Esophagus muscularis mucosa (tissue), 4 donors: Measurements from ENCODE around the gene RELB. TPM values are rescaled to one million over a fixed set of nuclear protein-coding genes. Genes with fewer than 3 reads are reported as not detected.
A peak's percentile ranks its signal among the peaks of the same experiment; 100 is the strongest.

ENCODE experiments used
- DNase-seq: peaks from one replicate; pipeline ENCODE4 v3.0.0-alpha.2; 2017; ENCODE audit errors: extremely low spot score
- H3K27ac ChIP-seq, 4 donors: fragments of 200-600 bp; sonication (generic); replicated peaks in 1 of 4; 1 replicate in 3 of 4; 2 replicates in 1 of 4; pipeline ENCODE4 v1.5.1; 2016 to 2019; ENCODE audit warnings: mild to moderate bottlenecking in 1 of 4
- H3K27me3 ChIP-seq, 4 donors: fragments of 200-600 bp; sonication (generic); one replicate each; pipeline versions ENCODE4 v1.5.1 to v1.6.0; 2016 to 2019
- H3K36me3 ChIP-seq, 4 donors: fragments of 200-600 bp; sonication (generic); one replicate each; pipeline ENCODE4 v1.5.1; 2016 to 2019
- H3K4me1 ChIP-seq, 4 donors: fragments of 200-600 bp; sonication (generic); one replicate each; pipeline ENCODE4 v1.5.1; 2016 to 2019
- H3K4me3 ChIP-seq, 4 donors: fragments of 200-600 bp; sonication (generic); 1 replicate in 2 of 4; 2 replicates in 2 of 4; pipeline ENCODE4 v1.5.1; 2016 to 2019; ENCODE audit warnings: mild to moderate bottlenecking in 4 of 4, moderate library complexity in 1 of 4
- H3K9me3 ChIP-seq, 4 donors: fragments of 200-600 bp; sonication (generic); 1 replicate in 3 of 4; 2 replicates in 1 of 4; pipeline ENCODE4 v1.5.1; 2016 to 2019
- EP300 ChIP-seq: sonication (generic); formaldehyde crosslinking; IDR thresholded peaks from one replicate; pipeline ENCODE4 v1.6.1; 2017; ENCODE audit warnings: antibody characterized with exemption
- POLR2A ChIP-seq: fragments of 450-650 bp; IDR thresholded peaks from one replicate; pipeline ENCODE4 v1.6.1; 2017; ENCODE audit warnings: antibody characterized with exemption, moderate library complexity, mild to moderate bottlenecking, low read depth
- POLR2AphosphoS5 ChIP-seq, 2 donors: sonication (generic); formaldehyde crosslinking; IDR thresholded peaks; one replicate each; pipeline ENCODE4 v1.6.1; 2017; ENCODE audit warnings: antibody characterized with exemption in 2 of 2
- WGBS: methylation state at CpG from one replicate; pipeline ENCODE4 v1.1.5; 2018; 5-methylcytosine and 5-hydroxymethylcytosine counted together
- intact Hi-C: fragments of 100-400 bp; cut with DNase I; formaldehyde crosslinking; loops from one replicate; pipeline ENCODE4 v1.15.1; 2023
- total RNA-seq, 4 donors: library from RNA; depleted of rRNA; stranded (reverse); fragments of >200 nt; gene quantifications; one replicate each; pipeline versions ENCODE4 v1.1.0 to v1.2.1, GENCODE V29; 2016
- TF ChIP-seq, protein P1 (sequence below), 3 experiments: fragments of 200-600 bp in 2 of 3; fragments of 450-650 bp in 1 of 3; sonication (generic) in 2 of 3; IDR thresholded peaks; one replicate each; pipeline ENCODE4 v1.5.1; 2017 to 2019; ENCODE audit warnings: antibody characterized with exemption in 3 of 3, mild to moderate bottlenecking in 2 of 3, moderate library complexity in 1 of 3

Gene RELB, protein sequence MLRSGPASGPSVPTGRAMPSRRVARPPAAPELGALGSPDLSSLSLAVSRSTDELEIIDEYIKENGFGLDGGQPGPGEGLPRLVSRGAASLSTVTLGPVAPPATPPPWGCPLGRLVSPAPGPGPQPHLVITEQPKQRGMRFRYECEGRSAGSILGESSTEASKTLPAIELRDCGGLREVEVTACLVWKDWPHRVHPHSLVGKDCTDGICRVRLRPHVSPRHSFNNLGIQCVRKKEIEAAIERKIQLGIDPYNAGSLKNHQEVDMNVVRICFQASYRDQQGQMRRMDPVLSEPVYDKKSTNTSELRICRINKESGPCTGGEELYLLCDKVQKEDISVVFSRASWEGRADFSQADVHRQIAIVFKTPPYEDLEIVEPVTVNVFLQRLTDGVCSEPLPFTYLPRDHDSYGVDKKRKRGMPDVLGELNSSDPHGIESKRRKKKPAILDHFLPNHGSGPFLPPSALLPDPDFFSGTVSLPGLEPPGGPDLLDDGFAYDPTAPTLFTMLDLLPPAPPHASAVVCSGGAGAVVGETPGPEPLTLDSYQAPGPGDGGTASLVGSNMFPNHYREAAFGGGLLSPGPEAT
- total RNA-seq, result 10 to 100 TPM in 1 of 4 donors, 1 to 10 TPM in 3; 5.8 to 15.9 (median 7.5) TPM

DNA sequence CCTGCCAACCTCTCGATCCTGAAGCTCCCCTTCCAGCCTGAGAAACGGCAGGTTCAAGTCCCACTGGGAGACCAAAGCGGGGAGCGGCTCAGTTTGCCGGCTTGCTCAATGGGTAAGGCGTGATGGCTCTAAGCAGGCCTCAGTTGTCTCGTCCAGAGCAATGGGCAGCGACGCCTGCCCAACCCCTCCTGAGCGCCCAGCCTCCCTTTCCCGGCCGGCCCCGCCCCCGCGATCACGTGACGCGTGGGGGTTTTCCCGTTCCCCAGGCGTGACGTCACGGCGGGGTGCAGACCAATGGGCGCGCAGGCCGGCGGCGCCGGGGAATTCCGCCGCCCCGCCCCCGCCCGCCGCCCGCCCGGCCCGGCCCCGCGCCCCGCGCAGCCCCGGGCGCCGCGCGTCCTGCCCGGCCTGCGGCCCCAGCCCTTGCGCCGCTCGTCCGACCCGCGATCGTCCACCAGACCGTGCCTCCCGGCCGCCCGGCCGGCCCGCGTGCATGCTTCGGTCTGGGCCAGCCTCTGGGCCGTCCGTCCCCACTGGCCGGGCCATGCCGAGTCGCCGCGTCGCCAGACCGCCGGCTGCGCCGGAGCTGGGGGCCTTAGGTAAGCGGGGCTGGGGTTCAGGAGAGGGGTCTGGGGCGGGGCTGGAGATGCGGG, at the start of gene RELB:
RELB (plus strand) TSS at position 378 of the 653 bp plus-strand sequence; CDS start at position 494, 116 bp downstream.
- intact Hi-C loops, result no loop called here
- 3% methylated on average over 22 of the region's 79 CpGs for WGBS
- no peaks in the 10 kb centered on the region for H3K9me3 ChIP-seq
- TF ChIP-seq EP300 (no peak), POLR2AphosphoS5 (IDR thresholded peaks at IDR 0.05) (peak in 1 of 2 donors; percentile 82)
- TF ChIP-seq, protein P1, sequence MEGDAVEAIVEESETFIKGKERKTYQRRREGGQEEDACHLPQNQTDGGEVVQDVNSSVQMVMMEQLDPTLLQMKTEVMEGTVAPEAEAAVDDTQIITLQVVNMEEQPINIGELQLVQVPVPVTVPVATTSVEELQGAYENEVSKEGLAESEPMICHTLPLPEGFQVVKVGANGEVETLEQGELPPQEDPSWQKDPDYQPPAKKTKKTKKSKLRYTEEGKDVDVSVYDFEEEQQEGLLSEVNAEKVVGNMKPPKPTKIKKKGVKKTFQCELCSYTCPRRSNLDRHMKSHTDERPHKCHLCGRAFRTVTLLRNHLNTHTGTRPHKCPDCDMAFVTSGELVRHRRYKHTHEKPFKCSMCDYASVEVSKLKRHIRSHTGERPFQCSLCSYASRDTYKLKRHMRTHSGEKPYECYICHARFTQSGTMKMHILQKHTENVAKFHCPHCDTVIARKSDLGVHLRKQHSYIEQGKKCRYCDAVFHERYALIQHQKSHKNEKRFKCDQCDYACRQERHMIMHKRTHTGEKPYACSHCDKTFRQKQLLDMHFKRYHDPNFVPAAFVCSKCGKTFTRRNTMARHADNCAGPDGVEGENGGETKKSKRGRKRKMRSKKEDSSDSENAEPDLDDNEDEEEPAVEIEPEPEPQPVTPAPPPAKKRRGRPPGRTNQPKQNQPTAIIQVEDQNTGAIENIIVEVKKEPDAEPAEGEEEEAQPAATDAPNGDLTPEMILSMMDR (IDR thresholded peaks at IDR 0.05), result peak in 1 of 3 experiments; percentile 13
- no peaks in the 10 kb centered on the region for H3K27me3 ChIP-seq
- H3K27ac ChIP-seq, result peak within 1 kb of the TSS; percentile 99 to 100 (median 100)
- H3K4me3 ChIP-seq, result peak within 1 kb of the TSS; percentile 89 to 93 (median 92)
- peak; percentile 98 for DNase-seq
- H3K4me1 ChIP-seq, result peaks cover 10 to 16% (median 15%) of the 10 kb centered on the region in 4 donors
- peaks cover 0 to 27% (median 9%) of the 10 kb centered on the region in 4 donors for H3K36me3 ChIP-seq

DNA sequence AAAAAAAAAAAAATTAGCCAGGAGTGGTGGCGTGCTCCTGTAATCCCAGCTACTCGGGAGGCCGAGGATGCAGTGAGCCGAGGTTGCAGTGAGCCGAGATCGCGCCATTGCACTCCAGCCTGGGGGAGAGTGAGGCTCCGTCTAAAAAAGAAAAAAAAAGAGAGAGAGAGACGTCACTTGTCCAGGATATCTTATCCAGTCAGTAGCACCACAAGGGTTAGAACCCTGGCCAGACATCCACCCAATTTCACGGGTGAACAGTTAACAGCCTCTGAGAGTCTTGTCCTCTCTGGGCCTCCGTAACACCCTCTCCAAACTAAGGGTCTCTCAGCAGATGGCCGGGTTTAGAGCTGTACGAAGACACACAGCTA, 47.0 kb upstream of the RELB start:
- H3K36me3 ChIP-seq, result peaks cover 0 to 24% (median 13%) of the 10 kb centered on the region in 4 donors
- H3K27ac ChIP-seq, result peak overlapping the region; percentile 81 to 93 (median 90)
- DNase-seq, result no peak
- no peaks in the 10 kb centered on the region for H3K27me3 ChIP-seq
- TF ChIP-seq POLR2A (no peak), POLR2AphosphoS5 (IDR thresholded peaks at IDR 0.05) (no peak), EP300 (no peak)
- TF ChIP-seq, protein P1 (IDR thresholded peaks at IDR 0.05), result no peak
- H3K4me1 ChIP-seq, result peaks cover 37 to 70% (median 66%) of the 10 kb centered on the region in 4 donors
- 29% methylated on average over 13 of the region's 13 CpGs for WGBS
- no peaks in the 10 kb centered on the region for H3K9me3 ChIP-seq
- intact Hi-C loops, result no loop called here
- peak overlapping the region; percentile 69 to 99 (median 92) for H3K4me3 ChIP-seq

DNA sequence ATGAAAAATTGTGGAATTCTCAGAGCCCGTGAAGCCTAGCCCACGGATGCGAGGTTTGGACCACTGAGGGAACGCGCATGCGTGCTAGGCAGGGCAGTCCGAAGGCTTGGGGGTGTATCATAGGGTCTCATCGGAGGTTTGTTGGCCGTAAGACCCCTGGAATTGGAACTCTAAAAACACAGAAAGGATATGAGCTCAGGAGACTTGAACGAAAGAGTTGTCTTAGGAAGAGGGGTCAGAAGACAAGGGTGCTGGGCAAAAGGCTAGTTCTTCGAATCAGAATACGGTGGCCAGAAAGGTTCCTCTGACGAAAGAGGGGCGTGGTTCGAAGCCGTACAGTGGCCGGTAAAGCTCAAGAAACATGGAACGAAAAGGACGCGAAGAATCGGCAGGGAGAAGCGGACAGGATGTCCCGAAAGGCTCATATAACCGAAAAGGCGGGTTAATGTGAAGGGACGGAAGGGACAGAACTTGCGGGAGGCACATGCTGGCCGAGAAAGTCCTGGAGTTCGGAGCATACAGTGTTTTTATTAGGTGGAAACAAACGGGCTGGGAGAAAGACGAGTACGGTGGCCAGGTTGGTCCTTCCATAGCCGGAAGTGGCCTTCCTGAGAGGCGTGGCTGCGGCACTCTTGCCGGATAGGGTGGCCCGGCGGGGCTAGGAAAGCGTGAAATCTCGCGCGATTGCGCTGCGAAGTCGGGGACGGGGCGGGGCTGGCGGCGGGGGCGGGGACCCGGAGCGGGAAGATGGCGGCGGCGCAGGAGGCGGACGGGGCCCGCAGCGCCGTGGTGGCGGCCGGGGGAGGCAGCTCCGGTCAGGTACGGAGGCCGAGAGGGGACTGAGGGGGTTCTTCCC, 46.4 kb upstream of the RELB start, which contains the start of gene CLPTM1:
CLPTM1 (plus strand) TSS at position 732 of the 856 bp plus-strand sequence; CDS start at position 748, 16 bp downstream.
- peak within 1 kb of the TSS; percentile 69 to 99 (median 92) for H3K4me3 ChIP-seq
- H3K36me3 ChIP-seq, result peaks cover 0 to 19% (median 11%) of the 10 kb centered on the region in 4 donors
- peak; percentile 88 to 93 for TF ChIP-seq POLR2AphosphoS5 (IDR thresholded peaks at IDR 0.05)
- TF ChIP-seq, protein P1 (IDR thresholded peaks at IDR 0.05), result peak in 1 of 3 experiments; percentile 26
- TF ChIP-seq POLR2A, result peak; percentile 28
- TF ChIP-seq EP300, result peak; percentile 20
- intact Hi-C loops, result no loop called here
- H3K27me3 ChIP-seq, result no peaks in the 10 kb centered on the region
- DNase-seq, result peak; percentile 99
- WGBS, result 1% methylated on average over 65 of the region's 65 CpGs
- no peaks in the 10 kb centered on the region for H3K9me3 ChIP-seq
- H3K27ac ChIP-seq, result peak within 1 kb of the TSS; percentile 81 to 93 (median 90)
- peaks cover 37 to 76% (median 70%) of the 10 kb centered on the region in 4 donors for H3K4me1 ChIP-seq
